ENCODE measurements around the gene FSD1L. TPM values are rescaled to one million over a fixed set of nuclear protein-coding genes. Genes with fewer than 3 reads are reported as not detected.

Gene FSD1L
- total and polyA plus RNA-seq, 2 of the 13 experiments (the other 11 are each of a cell fraction or from before 2014, with no cell fraction given): 4.1 to 5.1 TPM

- TF ChIP-seq, protein P1, sequence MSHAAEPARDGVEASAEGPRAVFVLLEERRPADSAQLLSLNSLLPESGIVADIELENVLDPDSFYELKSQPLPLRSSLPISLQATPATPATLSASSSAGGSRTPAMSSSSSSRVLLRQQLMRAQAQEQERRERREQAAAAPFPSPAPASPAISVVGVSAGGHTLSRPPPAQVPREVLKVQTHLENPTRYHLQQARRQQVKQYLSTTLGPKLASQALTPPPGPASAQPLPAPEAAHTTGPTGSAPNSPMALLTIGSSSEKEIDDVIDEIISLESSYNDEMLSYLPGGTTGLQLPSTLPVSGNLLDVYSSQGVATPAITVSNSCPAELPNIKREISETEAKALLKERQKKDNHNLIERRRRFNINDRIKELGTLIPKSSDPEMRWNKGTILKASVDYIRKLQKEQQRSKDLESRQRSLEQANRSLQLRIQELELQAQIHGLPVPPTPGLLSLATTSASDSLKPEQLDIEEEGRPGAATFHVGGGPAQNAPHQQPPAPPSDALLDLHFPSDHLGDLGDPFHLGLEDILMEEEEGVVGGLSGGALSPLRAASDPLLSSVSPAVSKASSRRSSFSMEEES (CRISPR knock-in tag; IDR thresholded peaks at IDR 0.05): 0 out of 2 replicates have a peak, but pooled peaks have one; percentile 19
- no peak for TF ChIP-seq ZNF484 (CRISPR knock-in tag; IDR thresholded peaks at IDR 0.05; ENCODE audit: borderline replicate concordance, low read depth)
- TF ChIP-seq ZNF75D (CRISPR knock-in tag; IDR thresholded peaks at IDR 0.05; ENCODE audit: borderline replicate concordance): no peak
- TF ChIP-seq ZC3H4 (CRISPR knock-in tag; IDR thresholded peaks at IDR 0.05; ENCODE audit: borderline replicate concordance): no peak
- TF ChIP-seq ZFY (CRISPR knock-in tag; IDR thresholded peaks at IDR 0.05): peak; percentile 83
- TF ChIP-seq SKI (IDR thresholded peaks at IDR 0.05; ENCODE audit: partially characterized antibody): no peak
- no peak for TF ChIP-seq CREM (IDR thresholded peaks at IDR 0.05)
- TF ChIP-seq CREM (CRISPR knock-in tag; IDR thresholded peaks at IDR 0.05): no peak
- peak; percentile 43; the same call in 1 of the 2 replicates for TF ChIP-seq SOX5 (CRISPR knock-in tag; IDR thresholded peaks at IDR 0.05; ENCODE audit: borderline replicate concordance)
- TF ChIP-seq, protein P2, sequence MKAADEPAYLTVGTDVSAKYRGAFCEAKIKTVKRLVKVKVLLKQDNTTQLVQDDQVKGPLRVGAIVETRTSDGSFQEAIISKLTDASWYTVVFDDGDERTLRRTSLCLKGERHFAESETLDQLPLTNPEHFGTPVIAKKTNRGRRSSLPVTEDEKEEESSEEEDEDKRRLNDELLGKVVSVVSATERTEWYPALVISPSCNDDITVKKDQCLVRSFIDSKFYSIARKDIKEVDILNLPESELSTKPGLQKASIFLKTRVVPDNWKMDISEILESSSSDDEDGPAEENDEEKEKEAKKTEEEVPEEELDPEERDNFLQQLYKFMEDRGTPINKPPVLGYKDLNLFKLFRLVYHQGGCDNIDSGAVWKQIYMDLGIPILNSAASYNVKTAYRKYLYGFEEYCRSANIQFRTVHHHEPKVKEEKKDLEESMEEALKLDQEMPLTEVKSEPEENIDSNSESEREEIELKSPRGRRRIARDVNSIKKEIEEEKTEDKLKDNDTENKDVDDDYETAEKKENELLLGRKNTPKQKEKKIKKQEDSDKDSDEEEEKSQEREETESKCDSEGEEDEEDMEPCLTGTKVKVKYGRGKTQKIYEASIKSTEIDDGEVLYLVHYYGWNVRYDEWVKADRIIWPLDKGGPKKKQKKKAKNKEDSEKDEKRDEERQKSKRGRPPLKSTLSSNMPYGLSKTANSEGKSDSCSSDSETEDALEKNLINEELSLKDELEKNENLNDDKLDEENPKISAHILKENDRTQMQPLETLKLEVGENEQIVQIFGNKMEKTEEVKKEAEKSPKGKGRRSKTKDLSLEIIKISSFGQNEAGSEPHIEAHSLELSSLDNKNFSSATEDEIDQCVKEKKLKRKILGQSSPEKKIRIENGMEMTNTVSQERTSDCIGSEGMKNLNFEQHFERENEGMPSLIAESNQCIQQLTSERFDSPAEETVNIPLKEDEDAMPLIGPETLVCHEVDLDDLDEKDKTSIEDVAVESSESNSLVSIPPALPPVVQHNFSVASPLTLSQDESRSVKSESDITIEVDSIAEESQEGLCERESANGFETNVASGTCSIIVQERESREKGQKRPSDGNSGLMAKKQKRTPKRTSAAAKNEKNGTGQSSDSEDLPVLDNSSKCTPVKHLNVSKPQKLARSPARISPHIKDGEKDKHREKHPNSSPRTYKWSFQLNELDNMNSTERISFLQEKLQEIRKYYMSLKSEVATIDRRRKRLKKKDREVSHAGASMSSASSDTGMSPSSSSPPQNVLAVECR (CRISPR knock-in tag; IDR thresholded peaks at IDR 0.05; ENCODE audit: borderline replicate concordance): peak; percentile 97
- TF ChIP-seq HCFC1 (IDR thresholded peaks at IDR 0.05; ENCODE audit: low read depth, low read length): no peak
- no peak for TF ChIP-seq HOXA7 (CRISPR knock-in tag; IDR thresholded peaks at IDR 0.05)
- TF ChIP-seq PHB2 (IDR thresholded peaks at IDR 0.05; ENCODE audit: partially characterized antibody): no peak
- TF ChIP-seq, protein P3, sequence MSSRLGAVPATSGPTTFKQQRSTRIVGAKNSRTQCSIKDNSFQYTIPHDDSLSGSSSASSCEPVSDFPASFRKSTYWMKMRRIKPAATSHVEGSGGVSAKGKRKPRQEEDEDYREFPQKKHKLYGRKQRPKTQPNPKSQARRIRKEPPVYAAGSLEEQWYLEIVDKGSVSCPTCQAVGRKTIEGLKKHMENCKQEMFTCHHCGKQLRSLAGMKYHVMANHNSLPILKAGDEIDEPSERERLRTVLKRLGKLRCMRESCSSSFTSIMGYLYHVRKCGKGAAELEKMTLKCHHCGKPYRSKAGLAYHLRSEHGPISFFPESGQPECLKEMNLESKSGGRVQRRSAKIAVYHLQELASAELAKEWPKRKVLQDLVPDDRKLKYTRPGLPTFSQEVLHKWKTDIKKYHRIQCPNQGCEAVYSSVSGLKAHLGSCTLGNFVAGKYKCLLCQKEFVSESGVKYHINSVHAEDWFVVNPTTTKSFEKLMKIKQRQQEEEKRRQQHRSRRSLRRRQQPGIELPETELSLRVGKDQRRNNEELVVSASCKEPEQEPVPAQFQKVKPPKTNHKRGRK (CRISPR knock-in tag; IDR thresholded peaks at IDR 0.05): no peak
- no peak for TF ChIP-seq TEAD2 (CRISPR knock-in tag; IDR thresholded peaks at IDR 0.05)
- no peak for TF ChIP-seq ZNF260 (CRISPR knock-in tag; IDR thresholded peaks at IDR 0.05; ENCODE audit: borderline replicate concordance, low read depth)
- no peak for TF ChIP-seq RBM39 (IDR thresholded peaks at IDR 0.05; ENCODE audit: low read depth, low read length, poor library complexity, severe bottlenecking)
- TF ChIP-seq CEBPB (IDR thresholded peaks at IDR 0.05; ENCODE audit: borderline replicate concordance, low read depth, low read length): no peak
- no peak for TF ChIP-seq ETV5 (CRISPR knock-in tag; IDR thresholded peaks at IDR 0.05; ENCODE audit: borderline replicate concordance)
- TF ChIP-seq, protein P4, sequence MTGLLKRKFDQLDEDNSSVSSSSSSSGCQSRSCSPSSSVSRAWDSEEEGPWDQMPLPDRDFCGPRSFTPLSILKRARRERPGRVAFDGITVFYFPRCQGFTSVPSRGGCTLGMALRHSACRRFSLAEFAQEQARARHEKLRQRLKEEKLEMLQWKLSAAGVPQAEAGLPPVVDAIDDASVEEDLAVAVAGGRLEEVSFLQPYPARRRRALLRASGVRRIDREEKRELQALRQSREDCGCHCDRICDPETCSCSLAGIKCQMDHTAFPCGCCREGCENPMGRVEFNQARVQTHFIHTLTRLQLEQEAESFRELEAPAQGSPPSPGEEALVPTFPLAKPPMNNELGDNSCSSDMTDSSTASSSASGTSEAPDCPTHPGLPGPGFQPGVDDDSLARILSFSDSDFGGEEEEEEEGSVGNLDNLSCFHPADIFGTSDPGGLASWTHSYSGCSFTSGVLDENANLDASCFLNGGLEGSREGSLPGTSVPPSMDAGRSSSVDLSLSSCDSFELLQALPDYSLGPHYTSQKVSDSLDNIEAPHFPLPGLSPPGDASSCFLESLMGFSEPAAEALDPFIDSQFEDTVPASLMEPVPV (CRISPR knock-in tag; IDR thresholded peaks at IDR 0.05): 0 out of 2 replicates have a peak, but pooled peaks have one; percentile 47
Observed at GRCh38 chr9:105447814-105448812, at the start of gene FSD1L (continued).

Data from HepG2 (cell line).